Neural cell (in vitro differentiated cells): Measurements from ENCODE around the gene MPND. TPM values are rescaled to one million over a fixed set of nuclear protein-coding genes. Genes with fewer than 3 reads are reported as not detected.

Experiments
- H2AFZ ChIP-seq: fragments of 200-600, 300-800 bp; sonication (generic), shearing (Covaris generic); 2 replicates; pipeline ENCODE4 v1.6.0; 2014; ENCODE audit warnings: low read depth, mild to moderate bottlenecking, antibody characterized with exemption, low read length, moderate library complexity
- H3F3A ChIP-seq: fragments of 200-600 bp; shearing (Covaris generic); 2 replicates; pipeline ENCODE4 v1.6.1; 2016; ENCODE audit warnings: mild to moderate bottlenecking, moderate library complexity, mixed read lengths, antibody characterized with exemption, low read length; ENCODE audit not compliant: insufficient read depth, poor library complexity, severe bottlenecking
- H3K27ac ChIP-seq: fragments of 200-600, 300-800 bp; sonication (generic), shearing (Covaris generic); 2 replicates; pipeline ENCODE4 v1.5.1; 2014; ENCODE audit warnings: mild to moderate bottlenecking, low read length, moderate library complexity
- H3K27me3 ChIP-seq: fragments of 300-800, 200-600 bp; sonication (generic), shearing (Covaris generic); 2 replicates; pipeline ENCODE4 v1.6.0; 2014; ENCODE audit warnings: mild to moderate bottlenecking, low read depth, low read length, moderate library complexity; ENCODE audit not compliant: insufficient read depth
- H3K36me3 ChIP-seq: fragments of 300-800, 200-600 bp; sonication (generic), shearing (Covaris generic); 2 replicates; pipeline ENCODE4 v1.5.1; 2014; ENCODE audit warnings: mild to moderate bottlenecking, antibody characterized with exemption, low read length, moderate library complexity; ENCODE audit not compliant: insufficient read depth
- H3K4me2 ChIP-seq: fragments of 300-800, 200-600 bp; sonication (generic), shearing (Covaris generic); 2 replicates; pipeline ENCODE4 v1.6.0; 2014; ENCODE audit warnings: mild to moderate bottlenecking, low read length
- H3K4me3 ChIP-seq: fragments of 300-800, 200-600 bp; sonication (generic), shearing (Covaris generic); 2 replicates; pipeline ENCODE4 v1.5.1; 2014; ENCODE audit warnings: mild to moderate bottlenecking, low read length, moderate library complexity
- H3K79me2 ChIP-seq: fragments of 200-600 bp; shearing (Covaris generic); replicated peaks from 2 replicates; pipeline ENCODE4 v1.6.0; 2014; ENCODE audit warnings: mild to moderate bottlenecking, low read length, moderate library complexity; ENCODE audit not compliant: insufficient read depth
- H3K9ac ChIP-seq: fragments of 300-800, 200-600 bp; sonication (generic), shearing (Covaris generic); 2 replicates; pipeline ENCODE4 v1.6.1; 2016; ENCODE audit warnings: mild to moderate bottlenecking, low read length, mixed read lengths
- H3K9me2 ChIP-seq: fragments of 200-600 bp; shearing (Covaris generic); 2 replicates; pipeline ENCODE4 v1.6.1; 2016; ENCODE audit warnings: mild to moderate bottlenecking, low read length, mixed read lengths; ENCODE audit not compliant: insufficient read depth
- H3K9me3 ChIP-seq: fragments of 200-600, 300-800 bp; sonication (generic), shearing (Covaris generic); 2 replicates; pipeline ENCODE4 v1.6.1; 2016; ENCODE audit warnings: mild to moderate bottlenecking, mixed run types, low read length, moderate library complexity, mixed read lengths
- H4K20me1 ChIP-seq: fragments of 200-600 bp; shearing (Covaris generic); 2 replicates; pipeline ENCODE4 v1.6.1; 2016; ENCODE audit warnings: mild to moderate bottlenecking, mixed run types; ENCODE audit not compliant: insufficient read depth
- EP300 ChIP-seq: fragments of 450-650 bp; conservative IDR thresholded peaks from 2 replicates; pipeline ENCODE4 v1.6.1; 2014; ENCODE audit warnings: antibody characterized with exemption, mild to moderate bottlenecking, moderate library complexity; ENCODE audit not compliant: poor library complexity, severe bottlenecking
- EZH2 ChIP-seq: fragments of 200-600, 300-800 bp; shearing (Covaris generic), sonication (generic); IDR thresholded peaks from 2 replicates; pipeline ENCODE4 v1.6.1; 2014; ENCODE audit warnings: antibody characterized with exemption, low read length, borderline replicate concordance, mild to moderate bottlenecking; ENCODE audit not compliant: insufficient read depth, poor library complexity, severe bottlenecking
- MXI1 ChIP-seq: fragments of 450-650 bp; conservative IDR thresholded peaks from 2 replicates; pipeline ENCODE4 v1.6.1; 2014; ENCODE audit warnings: antibody characterized with exemption, mild to moderate bottlenecking; ENCODE audit not compliant: poor library complexity, severe bottlenecking
- POLR2AphosphoS5 ChIP-seq: IDR thresholded peaks from 2 replicates; pipeline ENCODE4 v1.6.1; 2012
- RAD21 ChIP-seq: fragments of 450-650 bp; conservative IDR thresholded peaks from 2 replicates; pipeline ENCODE4 v1.6.1; 2014; ENCODE audit warnings: antibody characterized with exemption, mild to moderate bottlenecking, moderate library complexity
- SMC3 ChIP-seq: fragments of 450-650 bp; conservative IDR thresholded peaks from 2 replicates; pipeline ENCODE4 v1.6.1; 2014; ENCODE audit warnings: antibody characterized with exemption, mild to moderate bottlenecking, moderate library complexity; ENCODE audit not compliant: poor library complexity
- TAF1 ChIP-seq: IDR thresholded peaks from 2 replicates; pipeline ENCODE4 v1.6.1; 2012; ENCODE audit warnings: low read depth
- polyA plus RNA-seq: library from polyadenylated mRNA; depleted of rRNA; stranded (reverse); fragments of >200 nt; gene quantifications from 2 replicates; pipeline ENCODE4 v1.2.3, GENCODE V29; 2014
- TF ChIP-seq, protein P1 (sequence below): IDR thresholded peaks from 2 replicates; pipeline ENCODE4 v1.6.1; 2012; ENCODE audit warnings: borderline replicate concordance
- TF ChIP-seq, protein P2 (sequence below): fragments of 450-650 bp; IDR thresholded peaks from 2 replicates; pipeline ENCODE4 v1.5.1; 2014; ENCODE audit warnings: antibody characterized with exemption, mild to moderate bottlenecking, moderate library complexity; ENCODE audit not compliant: poor library complexity, severe bottlenecking

The MPND gene
- polyA plus RNA-seq, 1 donor from 2014 or later, result 34.8 TPM

- Histone ChIP-seq H3K27ac (no peak overlapping the region), H3K4me2 (no peak overlapping the region), H3K9ac (no peak overlapping the region), H3K4me3 (no peak overlapping the region), H3K27me3 (no peaks in the 10 kb centered on the region), H2AFZ (no peak overlapping the region), H3K9me2 (no peaks in the 10 kb centered on the region), H3K9me3 (no peaks in the 10 kb centered on the region), H3K36me3 (no peaks in the 10 kb centered on the region), H3K79me2 (no peaks in the 10 kb centered on the region), H4K20me1 (no peaks in the 10 kb centered on the region), H3F3A (no peaks in the 10 kb centered on the region)
- TF ChIP-seq MXI1 (no peak), EZH2 (no peak), SMC3 (no peak), RAD21 (no peak), POLR2AphosphoS5 (no peak), EP300 (no peak), TAF1 (no peak)
- TF ChIP-seq, protein P1, sequence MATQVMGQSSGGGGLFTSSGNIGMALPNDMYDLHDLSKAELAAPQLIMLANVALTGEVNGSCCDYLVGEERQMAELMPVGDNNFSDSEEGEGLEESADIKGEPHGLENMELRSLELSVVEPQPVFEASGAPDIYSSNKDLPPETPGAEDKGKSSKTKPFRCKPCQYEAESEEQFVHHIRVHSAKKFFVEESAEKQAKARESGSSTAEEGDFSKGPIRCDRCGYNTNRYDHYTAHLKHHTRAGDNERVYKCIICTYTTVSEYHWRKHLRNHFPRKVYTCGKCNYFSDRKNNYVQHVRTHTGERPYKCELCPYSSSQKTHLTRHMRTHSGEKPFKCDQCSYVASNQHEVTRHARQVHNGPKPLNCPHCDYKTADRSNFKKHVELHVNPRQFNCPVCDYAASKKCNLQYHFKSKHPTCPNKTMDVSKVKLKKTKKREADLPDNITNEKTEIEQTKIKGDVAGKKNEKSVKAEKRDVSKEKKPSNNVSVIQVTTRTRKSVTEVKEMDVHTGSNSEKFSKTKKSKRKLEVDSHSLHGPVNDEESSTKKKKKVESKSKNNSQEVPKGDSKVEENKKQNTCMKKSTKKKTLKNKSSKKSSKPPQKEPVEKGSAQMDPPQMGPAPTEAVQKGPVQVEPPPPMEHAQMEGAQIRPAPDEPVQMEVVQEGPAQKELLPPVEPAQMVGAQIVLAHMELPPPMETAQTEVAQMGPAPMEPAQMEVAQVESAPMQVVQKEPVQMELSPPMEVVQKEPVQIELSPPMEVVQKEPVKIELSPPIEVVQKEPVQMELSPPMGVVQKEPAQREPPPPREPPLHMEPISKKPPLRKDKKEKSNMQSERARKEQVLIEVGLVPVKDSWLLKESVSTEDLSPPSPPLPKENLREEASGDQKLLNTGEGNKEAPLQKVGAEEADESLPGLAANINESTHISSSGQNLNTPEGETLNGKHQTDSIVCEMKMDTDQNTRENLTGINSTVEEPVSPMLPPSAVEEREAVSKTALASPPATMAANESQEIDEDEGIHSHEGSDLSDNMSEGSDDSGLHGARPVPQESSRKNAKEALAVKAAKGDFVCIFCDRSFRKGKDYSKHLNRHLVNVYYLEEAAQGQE, result no peak
- TF ChIP-seq, protein P2, sequence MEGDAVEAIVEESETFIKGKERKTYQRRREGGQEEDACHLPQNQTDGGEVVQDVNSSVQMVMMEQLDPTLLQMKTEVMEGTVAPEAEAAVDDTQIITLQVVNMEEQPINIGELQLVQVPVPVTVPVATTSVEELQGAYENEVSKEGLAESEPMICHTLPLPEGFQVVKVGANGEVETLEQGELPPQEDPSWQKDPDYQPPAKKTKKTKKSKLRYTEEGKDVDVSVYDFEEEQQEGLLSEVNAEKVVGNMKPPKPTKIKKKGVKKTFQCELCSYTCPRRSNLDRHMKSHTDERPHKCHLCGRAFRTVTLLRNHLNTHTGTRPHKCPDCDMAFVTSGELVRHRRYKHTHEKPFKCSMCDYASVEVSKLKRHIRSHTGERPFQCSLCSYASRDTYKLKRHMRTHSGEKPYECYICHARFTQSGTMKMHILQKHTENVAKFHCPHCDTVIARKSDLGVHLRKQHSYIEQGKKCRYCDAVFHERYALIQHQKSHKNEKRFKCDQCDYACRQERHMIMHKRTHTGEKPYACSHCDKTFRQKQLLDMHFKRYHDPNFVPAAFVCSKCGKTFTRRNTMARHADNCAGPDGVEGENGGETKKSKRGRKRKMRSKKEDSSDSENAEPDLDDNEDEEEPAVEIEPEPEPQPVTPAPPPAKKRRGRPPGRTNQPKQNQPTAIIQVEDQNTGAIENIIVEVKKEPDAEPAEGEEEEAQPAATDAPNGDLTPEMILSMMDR, result no peak
Measured at GRCh38 chr19:4357921-4358326, 14.6 kb downstream of the MPND start.

- no peaks in the 10 kb centered on the region for H4K20me1 ChIP-seq
Measured at GRCh38 chr19:4358709-4359626, 15.6 kb downstream of the MPND start.

More at GRCh38 chr19:4358709-4359626, 15.6 kb downstream of the MPND start:
- Histone ChIP-seq H2AFZ (no peak overlapping the region), H3K36me3 (no peaks in the 10 kb centered on the region), H3F3A (no peaks in the 10 kb centered on the region), H3K9ac (no peak overlapping the region), H3K27ac (no peak overlapping the region), H3K4me3 (no peak overlapping the region), H3K79me2 (no peaks in the 10 kb centered on the region), H3K9me2 (no peaks in the 10 kb centered on the region), H3K4me2 (no peak overlapping the region), H3K27me3 (no peaks in the 10 kb centered on the region), H3K9me3 (no peaks in the 10 kb centered on the region)
- TF ChIP-seq EZH2, result no peak
